C4-2B (cell line): ENCODE results near the gene RITA1.

Source experiments
- ZFX ChIP-seq: fragments of 450-650 bp; IDR thresholded peaks from 2 replicates; pipeline ENCODE4 v1.6.1; 2017
- TF ChIP-seq, protein P1 (sequence below): fragments of 450-650 bp; conservative IDR thresholded peaks from 2 replicates; pipeline ENCODE4 v1.5.1; 2017; ENCODE audit warnings: mild to moderate bottlenecking

- TF ChIP-seq, protein P1, sequence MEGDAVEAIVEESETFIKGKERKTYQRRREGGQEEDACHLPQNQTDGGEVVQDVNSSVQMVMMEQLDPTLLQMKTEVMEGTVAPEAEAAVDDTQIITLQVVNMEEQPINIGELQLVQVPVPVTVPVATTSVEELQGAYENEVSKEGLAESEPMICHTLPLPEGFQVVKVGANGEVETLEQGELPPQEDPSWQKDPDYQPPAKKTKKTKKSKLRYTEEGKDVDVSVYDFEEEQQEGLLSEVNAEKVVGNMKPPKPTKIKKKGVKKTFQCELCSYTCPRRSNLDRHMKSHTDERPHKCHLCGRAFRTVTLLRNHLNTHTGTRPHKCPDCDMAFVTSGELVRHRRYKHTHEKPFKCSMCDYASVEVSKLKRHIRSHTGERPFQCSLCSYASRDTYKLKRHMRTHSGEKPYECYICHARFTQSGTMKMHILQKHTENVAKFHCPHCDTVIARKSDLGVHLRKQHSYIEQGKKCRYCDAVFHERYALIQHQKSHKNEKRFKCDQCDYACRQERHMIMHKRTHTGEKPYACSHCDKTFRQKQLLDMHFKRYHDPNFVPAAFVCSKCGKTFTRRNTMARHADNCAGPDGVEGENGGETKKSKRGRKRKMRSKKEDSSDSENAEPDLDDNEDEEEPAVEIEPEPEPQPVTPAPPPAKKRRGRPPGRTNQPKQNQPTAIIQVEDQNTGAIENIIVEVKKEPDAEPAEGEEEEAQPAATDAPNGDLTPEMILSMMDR: no peak
- no peak for TF ChIP-seq ZFX
Observed at GRCh38 chr12:113138826-113139225, 46.7 kb upstream of the RITA1 start.
